A673 (cell line): ENCODE data around the gene ZNF592.

ENCODE experiments used
- CTCF ChIP-seq: fragments of 300-800, 200-600 bp; sonication (generic); conservative IDR thresholded peaks from 2 replicates; pipeline ENCODE4 v1.5.1; 2017; ENCODE audit warnings: low read depth, mild to moderate bottlenecking, antibody characterized with exemption, low read length, moderate library complexity, mixed read lengths
- EZH2 ChIP-seq: fragments of 200-600 bp; sonication (generic); IDR thresholded peaks from 2 replicates; pipeline ENCODE4 v1.6.1; 2017; ENCODE audit warnings: borderline replicate concordance, low read depth, mild to moderate bottlenecking, mixed read lengths, antibody characterized with exemption, low read length; ENCODE audit not compliant: poor library complexity, severe bottlenecking

GRCh38 chr15:84749111-84749991 lies 959 bp downstream of the ZNF592 start:
- TF ChIP-seq EZH2 (no peak), CTCF (no peak)
